HepG2 (cell line): ENCODE data around the gene DEPDC1B. TPM values are rescaled to one million over a fixed set of nuclear protein-coding genes. Genes with fewer than 3 reads are reported as not detected.

Experiments used
- ATAC-seq: fragments of 200-7000 bp; cut with Tn5 transposase; 3 replicates; pipeline ENCODE4 v1.9.1; 2020; ENCODE audit warnings: mild to moderate bottlenecking, moderate library complexity
- BruUV-seq: library from RNA; stranded (reverse); fragments of 400-500 nt; replicated peaks from 2 replicates; lab custom pipeline; 2021; lab: Mats Ljungman, UMichigan
- CTCF ChIA-PET: fragments of 300-600 bp; formaldehyde crosslinking; extraction: SDS; loops from one replicate; lab custom pipeline; 2021; ENCODE audit warnings: low total read pairs, inconsistent platforms, low intra/inter-chr PET ratio; lab: Yijun Ruan, JAX
- POLR2A ChIA-PET: fragments of 350-600 bp; sonication (Branson Sonifier 250); formaldehyde crosslinking; loops from one replicate; lab custom pipeline; 2020; ENCODE audit warnings: antibody characterized with exemption, inconsistent platforms; lab: Yijun Ruan, JAX
- DNase-seq: peaks from one replicate; pipeline ENCODE4 v3.0.0-alpha.2; 2015; ENCODE audit warnings: low spot score
- FAIRE-seq: peaks from 3 replicates; lab custom pipeline; 2011; peaks lifted over from hg19 to GRCh38; lab: Jason Lieb, UNC
- H2AFZ ChIP-seq: one replicate; pipeline ENCODE4 v1.6.1; 2011; ENCODE audit warnings: low read length, inconsistent platforms
- H3K27ac ChIP-seq: fragments of 300-600 bp; 3 replicates; pipeline ENCODE4 v1.8.0; 2011; ENCODE audit warnings: mixed run types, mild to moderate bottlenecking, mixed read lengths, low read length, inconsistent platforms; ENCODE audit not compliant: insufficient read depth; ENCODE audit errors: extremely low read length
- H3K27me3 ChIP-seq, 2 experiments: fragments of 200-600 bp in 1 of 2; 2 replicates in 1 of 2; 3 replicates in 1 of 2; pipeline versions ENCODE4 v1.6.0 to v1.8.0; 2011; ENCODE audit warnings: low read length in 2 of 2, mild to moderate bottlenecking in 2 of 2, moderate library complexity in 2 of 2, inconsistent platforms in 1 of 2; ENCODE audit not compliant: insufficient read depth in 2 of 2, control insufficient read depth in 1 of 2
- H3K36me3 ChIP-seq, 2 experiments: fragments of 200-600 bp in 1 of 2; replicated peaks in 1 of 2; 2 replicates in 1 of 2; 3 replicates in 1 of 2; pipeline versions ENCODE4 v1.5.1 to v1.8.0; 2011; ENCODE audit warnings: low read length in 2 of 2, inconsistent platforms in 1 of 2; ENCODE audit not compliant: insufficient read depth in 2 of 2, control insufficient read depth in 1 of 2
- H3K4me1 ChIP-seq: 2 replicates; pipeline ENCODE4 v1.5.1; 2012; ENCODE audit warnings: low read length, inconsistent platforms; ENCODE audit not compliant: insufficient read depth
- H3K4me2 ChIP-seq: 2 replicates; pipeline ENCODE4 v1.6.0; 2011; ENCODE audit warnings: low read depth, low read length, inconsistent platforms
- H3K4me3 ChIP-seq, 3 experiments: fragments of 200-600 bp in 1 of 3; sonication (generic), shearing (Covaris generic) in 1 of 3; replicated peaks in 1 of 3; 2 replicates each; pipeline ENCODE4 v1.5.1; 2011 to 2016; ENCODE audit warnings: low read length in 3 of 3, inconsistent platforms in 2 of 3, low read depth in 2 of 3, mild to moderate bottlenecking in 2 of 3, control low read depth in 1 of 3, mixed read lengths in 1 of 3; ENCODE audit not compliant: insufficient read depth in 1 of 3
- H3K79me2 ChIP-seq: one replicate; pipeline ENCODE4 v1.6.1; 2011; ENCODE audit warnings: low read length, inconsistent platforms; ENCODE audit not compliant: insufficient read depth
- H3K9ac ChIP-seq: 2 replicates; pipeline ENCODE4 v1.6.0; 2011; ENCODE audit warnings: mild to moderate bottlenecking, low read depth, low read length, inconsistent platforms; ENCODE audit not compliant: insufficient read depth
- H3K9me3 ChIP-seq: 2 replicates; pipeline ENCODE4 v1.5.1; 2012; ENCODE audit warnings: mild to moderate bottlenecking, low read length
- H4K20me1 ChIP-seq: 2 replicates; pipeline ENCODE4 v1.6.0; 2011; ENCODE audit warnings: inconsistent platforms, mild to moderate bottlenecking, low read length, moderate library complexity; ENCODE audit not compliant: insufficient read depth
- ELF3 ChIP-seq: IDR thresholded peaks from 2 replicates; pipeline ENCODE4 v1.6.1; 2016; ENCODE audit warnings: missing genetic modification reagents, missing compliant biosample characterization
- FIP1L1 ChIP-seq: fragments of 200-400 bp; formaldehyde crosslinking; IDR thresholded peaks from 2 replicates; pipeline ENCODE4 v1.6.1; 2018; ENCODE audit warnings: low read depth, mild to moderate bottlenecking, low read length, moderate library complexity, borderline replicate concordance; ENCODE audit not compliant: insufficient read depth
- TGIF2 ChIP-seq: IDR thresholded peaks from 2 replicates; pipeline ENCODE4 v1.6.1; 2016; ENCODE audit warnings: control low read depth, missing compliant biosample characterization
- THRA ChIP-seq: sonication (generic); formaldehyde crosslinking; IDR thresholded peaks from 2 replicates; pipeline ENCODE4 v1.4.0; 2020; ENCODE audit warnings: missing genetic modification reagents, borderline replicate concordance
- ZNF790 ChIP-seq: sonication (generic); formaldehyde crosslinking; IDR thresholded peaks from 2 replicates; pipeline ENCODE4 v1.8.0; 2022; ENCODE audit warnings: missing genetic modification reagents, mild to moderate bottlenecking, borderline replicate concordance
- WGBS: methylation state at CpG from one replicate; pipeline ENCODE4 v1.1.6; 2017; ENCODE audit warnings: low lambda C conversion rate; 5-methylcytosine and 5-hydroxymethylcytosine counted together
- in situ Hi-C: cut with HindIII; loops from 2 replicates; pipeline ENCODE4 v1.10.0; 2017; ENCODE audit warnings: low pct_unique_long_range_greater_than_20kb; ENCODE audit not compliant: extremely low pct_ligation_motif_present
- intact Hi-C: fragments of 100-400 bp; cut with micrococcal nuclease; formaldehyde crosslinking; loops from one replicate; pipeline ENCODE4 v1.10.0; 2022; ENCODE audit not compliant: unreplicated experiment
- polyA plus RNA-seq, 8 experiments: library from polyadenylated mRNA; depleted of rRNA in 3 of 8; stranded (reverse) in 7 of 8; unstranded in 1 of 8; fragments of >200 nt; fragmentation: Illumina TruSeq in 4 of 8; extraction: Trizol in 4 of 8; gene quantifications; 2 replicates each; pipeline versions ENCODE4 v1.2.1 to v1.2.3, GENCODE V29; 2011 to 2016; ENCODE audit warnings: low read depth in 4 of 8, missing spikeins in 1 of 8, mixed read lengths in 1 of 8; ENCODE audit not compliant: insufficient read depth in 1 of 8
- total RNA-seq, 5 experiments: library from RNA; depleted of rRNA; stranded (reverse); fragments of >200 nt; fragmentation: Illumina TruSeq; extraction: Trizol; gene quantifications; 2 replicates each; pipeline ENCODE4 v1.2.3, GENCODE V29; 2016; ENCODE audit warnings: low read depth in 1 of 5
- TF ChIP-seq, protein P1 (sequence below): sonication (generic); formaldehyde crosslinking; IDR thresholded peaks from 2 replicates; pipeline ENCODE4 v1.5.0; 2020; ENCODE audit warnings: missing genetic modification reagents, mild to moderate bottlenecking, borderline replicate concordance
- TF ChIP-seq, protein P2 (sequence below): sonication (generic); formaldehyde crosslinking; IDR thresholded peaks from 2 replicates; pipeline ENCODE4 v1.8.1; 2023; ENCODE audit warnings: missing genetic modification reagents, inconsistent platforms, borderline replicate concordance
- TF ChIP-seq, protein P3 (sequence below): sonication (generic); formaldehyde crosslinking; IDR thresholded peaks from 2 replicates; pipeline ENCODE4 v1.4.0; 2020; ENCODE audit warnings: missing genetic modification reagents, borderline replicate concordance
- TF ChIP-seq, protein P4 (sequence below): sonication (generic); formaldehyde crosslinking; IDR thresholded peaks from 2 replicates; pipeline ENCODE4 v1.4.0; 2020; ENCODE audit warnings: missing genetic modification reagents, mild to moderate bottlenecking, borderline replicate concordance

DEPDC1B gene
- total and polyA plus RNA-seq, 2 of the 13 experiments (the other 11 are each of a cell fraction or from before 2014, with no cell fraction given) = 29.5 to 51.3 TPM

DNA sequence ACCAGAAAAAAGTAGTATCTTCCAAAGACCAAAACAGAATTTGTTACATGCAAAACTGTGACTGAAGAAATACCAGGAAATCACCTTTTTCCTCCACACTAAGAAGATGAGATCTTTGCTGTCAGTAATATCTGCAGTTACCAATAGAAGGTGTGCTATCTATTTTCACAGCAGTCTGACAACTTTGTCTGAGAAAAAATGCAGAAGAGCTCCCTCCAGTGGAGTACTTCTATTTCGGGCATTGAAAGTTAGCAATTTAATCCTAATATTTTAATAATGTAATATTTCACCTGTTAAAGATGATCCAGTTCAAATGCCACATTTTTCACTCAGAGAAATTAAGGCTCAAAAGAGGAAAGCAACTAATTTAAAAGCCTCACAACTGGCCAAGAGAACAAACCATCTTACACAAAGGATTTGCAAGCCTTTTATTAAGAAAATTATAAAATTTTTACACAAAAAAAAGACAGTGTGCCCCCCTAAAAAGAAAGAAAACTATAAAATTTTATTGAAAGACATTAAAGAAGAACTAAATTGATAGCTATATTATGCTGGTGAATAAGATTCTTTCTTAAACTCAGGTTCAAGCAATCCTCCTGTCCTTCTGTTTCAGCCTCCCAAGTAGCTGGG lies 50.6 kb downstream of the DEPDC1B start (continued):
- peak; percentile 31; the same call in 1 of the 2 replicates for TF ChIP-seq THRA (CRISPR knock-in tag)
- TF ChIP-seq, all 625 proteins: peak for 9

DNA sequence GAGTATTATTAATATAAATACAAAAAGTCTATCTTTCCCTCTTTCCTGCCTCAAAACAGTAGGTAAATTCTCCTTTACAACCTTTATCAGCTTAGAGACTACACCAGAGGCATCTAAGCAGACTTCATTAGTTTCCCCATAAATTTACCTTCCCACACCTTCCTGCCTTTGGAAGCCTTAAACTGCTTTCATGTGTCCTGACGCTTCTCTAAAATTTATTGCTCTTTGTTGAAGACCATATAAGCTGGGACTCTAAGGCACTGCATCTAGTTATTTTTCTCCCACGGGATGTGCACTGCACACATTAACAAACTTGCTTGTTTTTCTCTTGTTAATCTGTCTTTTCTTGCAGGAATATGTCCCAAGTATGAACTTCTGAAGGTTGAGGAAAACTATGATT lies 51.8 kb downstream of the DEPDC1B start:
- WGBS = 83% methylated on average over 2 of the region's 2 CpGs
- in situ Hi-C loops = no loop called here
- H3K4me3 ChIP-seq = no peak overlapping the region; a peak in 1 of 6 replicates
- FAIRE-seq = no peak
- no peak for DNase-seq
- no peaks in the 10 kb centered on the region for H3K9me3 ChIP-seq
- no peaks in the 10 kb centered on the region for H4K20me1 ChIP-seq
- H3K27me3 ChIP-seq = no peaks in the 10 kb centered on the region
- peaks cover 5 to 27% of the 10 kb centered on the region in 2 experiments for H3K36me3 ChIP-seq
- H2AFZ ChIP-seq = no peak overlapping the region
- intact Hi-C loops = loop anchor here (5.0 kb wide), 1 partner anchor 1256 kb away; no protein-coding TSS in a partner anchor
- no peak overlapping the region for H3K9ac ChIP-seq
- no TSS peak for BruUV-seq
- H3K79me2 ChIP-seq = peaks cover 17% of the 10 kb centered on the region
- ATAC-seq = no peak
- peak overlapping the region; percentile 10 for H3K27ac ChIP-seq
- ChIA-PET POLR2A (no interaction called here), CTCF (no interaction called here)
- H3K4me2 ChIP-seq = no peak overlapping the region
- H3K4me1 ChIP-seq = peaks cover 22% of the 10 kb centered on the region
- TF ChIP-seq ELF3 (no peak), FIP1L1 (no peak), ZNF790 (CRISPR knock-in tag) (no peak), TGIF2 (CRISPR knock-in tag) (no peak)
- TF ChIP-seq, protein P1, sequence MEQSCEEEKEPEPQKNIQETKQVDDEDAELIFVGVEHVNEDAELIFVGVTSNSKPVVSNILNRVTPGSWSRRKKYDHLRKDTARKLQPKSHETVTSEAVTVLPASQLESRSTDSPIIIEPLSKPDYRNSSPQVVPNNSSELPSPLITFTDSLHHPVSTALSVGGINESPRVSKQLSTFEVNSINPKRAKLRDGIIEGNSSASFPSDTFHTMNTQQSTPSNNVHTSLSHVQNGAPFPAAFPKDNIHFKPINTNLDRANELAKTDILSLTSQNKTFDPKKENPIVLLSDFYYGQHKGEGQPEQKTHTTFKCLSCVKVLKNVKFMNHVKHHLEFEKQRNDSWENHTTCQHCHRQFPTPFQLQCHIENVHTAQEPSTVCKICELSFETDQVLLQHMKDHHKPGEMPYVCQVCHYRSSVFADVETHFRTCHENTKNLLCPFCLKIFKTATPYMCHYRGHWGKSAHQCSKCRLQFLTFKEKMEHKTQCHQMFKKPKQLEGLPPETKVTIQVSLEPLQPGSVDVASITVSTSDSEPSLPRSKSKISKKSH (CRISPR knock-in tag) = no peak
- TF ChIP-seq, protein P2, sequence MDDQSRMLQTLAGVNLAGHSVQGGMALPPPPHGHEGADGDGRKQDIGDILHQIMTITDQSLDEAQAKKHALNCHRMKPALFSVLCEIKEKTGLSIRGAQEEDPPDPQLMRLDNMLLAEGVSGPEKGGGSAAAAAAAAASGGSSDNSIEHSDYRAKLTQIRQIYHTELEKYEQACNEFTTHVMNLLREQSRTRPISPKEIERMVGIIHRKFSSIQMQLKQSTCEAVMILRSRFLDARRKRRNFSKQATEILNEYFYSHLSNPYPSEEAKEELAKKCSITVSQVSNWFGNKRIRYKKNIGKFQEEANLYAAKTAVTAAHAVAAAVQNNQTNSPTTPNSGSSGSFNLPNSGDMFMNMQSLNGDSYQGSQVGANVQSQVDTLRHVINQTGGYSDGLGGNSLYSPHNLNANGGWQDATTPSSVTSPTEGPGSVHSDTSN (CRISPR knock-in tag) = no peak
- TF ChIP-seq, protein P3, sequence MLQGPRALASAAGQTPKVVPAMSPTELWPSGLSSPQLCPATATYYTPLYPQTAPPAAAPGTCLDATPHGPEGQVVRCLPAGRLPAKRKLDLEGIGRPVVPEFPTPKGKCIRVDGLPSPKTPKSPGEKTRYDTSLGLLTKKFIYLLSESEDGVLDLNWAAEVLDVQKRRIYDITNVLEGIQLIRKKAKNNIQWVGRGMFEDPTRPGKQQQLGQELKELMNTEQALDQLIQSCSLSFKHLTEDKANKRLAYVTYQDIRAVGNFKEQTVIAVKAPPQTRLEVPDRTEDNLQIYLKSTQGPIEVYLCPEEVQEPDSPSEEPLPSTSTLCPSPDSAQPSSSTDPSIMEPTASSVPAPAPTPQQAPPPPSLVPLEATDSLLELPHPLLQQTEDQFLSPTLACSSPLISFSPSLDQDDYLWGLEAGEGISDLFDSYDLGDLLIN (CRISPR knock-in tag) = no peak
- TF ChIP-seq, protein P4, sequence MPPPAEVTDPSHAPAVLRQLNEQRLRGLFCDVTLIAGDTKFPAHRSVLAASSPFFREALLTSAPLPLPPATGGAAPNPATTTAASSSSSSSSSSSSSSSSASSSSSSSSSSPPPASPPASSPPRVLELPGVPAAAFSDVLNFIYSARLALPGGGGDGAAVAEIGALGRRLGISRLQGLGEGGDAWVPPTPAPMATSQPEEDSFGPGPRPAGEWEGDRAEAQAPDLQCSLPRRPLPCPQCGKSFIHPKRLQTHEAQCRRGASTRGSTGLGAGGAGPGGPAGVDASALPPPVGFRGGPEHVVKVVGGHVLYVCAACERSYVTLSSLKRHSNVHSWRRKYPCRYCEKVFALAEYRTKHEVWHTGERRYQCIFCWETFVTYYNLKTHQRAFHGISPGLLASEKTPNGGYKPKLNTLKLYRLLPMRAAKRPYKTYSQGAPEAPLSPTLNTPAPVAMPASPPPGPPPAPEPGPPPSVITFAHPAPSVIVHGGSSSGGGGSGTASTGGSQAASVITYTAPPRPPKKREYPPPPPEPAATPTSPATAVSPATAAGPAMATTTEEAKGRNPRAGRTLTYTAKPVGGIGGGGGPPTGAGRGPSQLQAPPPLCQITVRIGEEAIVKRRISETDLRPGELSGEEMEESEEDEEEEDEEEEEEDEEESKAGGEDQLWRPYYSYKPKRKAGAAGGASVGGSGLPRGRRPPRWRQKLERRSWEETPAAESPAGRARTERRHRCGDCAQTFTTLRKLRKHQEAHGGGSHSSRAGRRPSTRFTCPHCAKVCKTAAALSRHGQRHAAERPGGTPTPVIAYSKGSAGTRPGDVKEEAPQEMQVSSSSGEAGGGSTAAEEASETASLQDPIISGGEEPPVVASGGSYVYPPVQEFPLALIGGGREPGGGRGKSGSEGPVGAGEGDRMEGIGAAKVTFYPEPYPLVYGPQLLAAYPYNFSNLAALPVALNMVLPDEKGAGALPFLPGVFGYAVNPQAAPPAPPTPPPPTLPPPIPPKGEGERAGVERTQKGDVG (CRISPR knock-in tag) = no peak
